OCI-LY1 (cell line): Measurements from ENCODE around the gene TRIM63.

ENCODE experiments used
- H2AFZ ChIP-seq: fragments of 200-600 bp; sonication (generic), shearing (Covaris generic); 2 replicates; pipeline ENCODE4 v1.6.0; 2014; ENCODE audit warnings: antibody characterized with exemption, mild to moderate bottlenecking, low read length
- H3F3A ChIP-seq: fragments of 200-600 bp; sonication (generic), shearing (Covaris generic); 2 replicates; pipeline ENCODE4 v1.6.0; 2014; ENCODE audit warnings: mild to moderate bottlenecking, antibody characterized with exemption, low read length, moderate library complexity; ENCODE audit not compliant: insufficient read depth
- H3K27ac ChIP-seq: fragments of 200-600 bp; sonication (generic); 2 replicates; pipeline ENCODE4 v1.5.1; 2014; ENCODE audit warnings: low read length, mixed run types, mild to moderate bottlenecking, low read depth; ENCODE audit not compliant: poor library complexity, severe bottlenecking
- H3K27me3 ChIP-seq: fragments of 200-600 bp; sonication (generic); 2 replicates; pipeline ENCODE4 v1.6.0; 2014; ENCODE audit warnings: antibody characterized with exemption, mild to moderate bottlenecking, low read length, moderate library complexity; ENCODE audit not compliant: insufficient read depth
- H3K36me3 ChIP-seq: fragments of 200-600 bp; sonication (generic); 2 replicates; pipeline ENCODE4 v1.6.1; 2014; ENCODE audit warnings: mild to moderate bottlenecking, antibody characterized with exemption, low read length, moderate library complexity, mixed read lengths; ENCODE audit not compliant: insufficient read depth
- H3K4me1 ChIP-seq: fragments of 200-600 bp; sonication (generic); 2 replicates; pipeline ENCODE4 v1.5.1; 2014; ENCODE audit warnings: mild to moderate bottlenecking, low read length, moderate library complexity; ENCODE audit not compliant: insufficient read depth, severe bottlenecking
- H3K4me2 ChIP-seq: fragments of 200-600 bp; sonication (generic), shearing (Covaris generic); 2 replicates; pipeline ENCODE4 v1.6.1; 2014; ENCODE audit warnings: low read length
- H3K4me3 ChIP-seq: fragments of 200-600 bp; sonication (generic); 2 replicates; pipeline ENCODE4 v1.5.1; 2014; ENCODE audit warnings: low read length, low read depth, mild to moderate bottlenecking, mixed read lengths; ENCODE audit not compliant: poor library complexity, severe bottlenecking
- H3K79me2 ChIP-seq: fragments of 200-600 bp; shearing (Covaris generic); 2 replicates; pipeline ENCODE4 v1.6.1; 2016; ENCODE audit warnings: mixed run types, low read length, mixed read lengths; ENCODE audit not compliant: insufficient read depth
- H3K9ac ChIP-seq: fragments of 200-600 bp; sonication (generic), shearing (Covaris generic); 2 replicates; pipeline ENCODE4 v1.6.1; 2014; ENCODE audit warnings: mild to moderate bottlenecking, low read length, mixed read lengths
- H3K9me2 ChIP-seq: fragments of 200-600 bp; sonication (generic), shearing (Covaris generic); 2 replicates; pipeline ENCODE4 v1.6.1; 2014; ENCODE audit warnings: low read depth, mild to moderate bottlenecking, low read length, mixed read lengths
- H3K9me3 ChIP-seq: fragments of 200-600 bp; shearing (Covaris generic); 2 replicates; pipeline ENCODE4 v1.6.1; 2014; ENCODE audit warnings: low read length, mixed read lengths
- H4K20me1 ChIP-seq: fragments of 200-600 bp; sonication (generic), shearing (Covaris generic); 2 replicates; pipeline ENCODE4 v1.6.0; 2016; ENCODE audit warnings: mild to moderate bottlenecking, low read length; ENCODE audit not compliant: insufficient read depth
- CTCF ChIP-seq: fragments of 200-600 bp; sonication (generic), shearing (Covaris generic); IDR thresholded peaks from 2 replicates; pipeline ENCODE4 v1.5.1; 2017; ENCODE audit warnings: mild to moderate bottlenecking, antibody characterized with exemption, low read length, moderate library complexity, mixed read lengths
- EZH2 ChIP-seq: fragments of 200-600 bp; sonication (generic), shearing (Covaris generic); IDR thresholded peaks from 2 replicates; pipeline ENCODE4 v1.8.0; 2017; ENCODE audit warnings: borderline replicate concordance, mixed run types, mild to moderate bottlenecking, antibody characterized with exemption, low read length, moderate library complexity, mixed read lengths

TRIM63 gene

GRCh38 chr1:26006710-26007109 lies 60.7 kb downstream of the TRIM63 start:
- Histone ChIP-seq H2AFZ (no peak overlapping the region), H3K4me2 (no peak overlapping the region), H3K4me3 (no peak overlapping the region), H3F3A (no peaks in the 10 kb centered on the region), H3K36me3 (no peaks in the 10 kb centered on the region), H3K9me2 (no peaks in the 10 kb centered on the region), H3K27me3 (peaks cover 7% of the 10 kb centered on the region; the same call in 1 of the 2 replicates), H4K20me1 (no peaks in the 10 kb centered on the region), H3K9me3 (no peaks in the 10 kb centered on the region), H3K9ac (no peak overlapping the region), H3K79me2 (no peaks in the 10 kb centered on the region), H3K27ac (no peak overlapping the region), H3K4me1 (peaks cover 7% of the 10 kb centered on the region)
- TF ChIP-seq CTCF (no peak), EZH2 (no peak)

GRCh38 chr1:26005434-26006105 lies 61.9 kb downstream of the TRIM63 start:
- Histone ChIP-seq H3K9me2 (no peaks in the 10 kb centered on the region), H4K20me1 (no peaks in the 10 kb centered on the region), H3F3A (no peaks in the 10 kb centered on the region), H3K9me3 (no peaks in the 10 kb centered on the region), H3K4me2 (no peak overlapping the region), H3K79me2 (no peaks in the 10 kb centered on the region), H3K36me3 (no peaks in the 10 kb centered on the region), H3K4me1 (peaks cover 7% of the 10 kb centered on the region), H3K9ac (no peak overlapping the region), H2AFZ (no peak overlapping the region), H3K27ac (no peak overlapping the region), H3K4me3 (no peak overlapping the region), H3K27me3 (peaks cover 7% of the 10 kb centered on the region; the same call in 1 of the 2 replicates)
- TF ChIP-seq EZH2 (no peak), CTCF (no peak)

- Histone ChIP-seq H3K4me3 (no peak overlapping the region), H3K27me3 (peaks cover 7% of the 10 kb centered on the region; the same call in 1 of the 2 replicates), H4K20me1 (no peaks in the 10 kb centered on the region), H3F3A (no peaks in the 10 kb centered on the region), H2AFZ (no peak overlapping the region), H3K9me3 (no peaks in the 10 kb centered on the region), H3K36me3 (no peaks in the 10 kb centered on the region), H3K27ac (no peak overlapping the region), H3K79me2 (no peaks in the 10 kb centered on the region), H3K4me2 (no peak overlapping the region), H3K9ac (no peak overlapping the region), H3K9me2 (no peaks in the 10 kb centered on the region), H3K4me1 (peaks cover 3% of the 10 kb centered on the region)
- no peak for TF ChIP-seq CTCF
- TF ChIP-seq EZH2 = no peak
Measured at GRCh38 chr1:26003756-26004155, 63.7 kb downstream of the TRIM63 start.
